ENCODE results near the gene GALP. TPM values are rescaled to one million over a fixed set of nuclear protein-coding genes. Genes with fewer than 3 reads are reported as not detected.

The GALP gene
- total and polyA plus RNA-seq, 10 donors = not detected

GRCh38 chr19:56142897-56143434 is 32.8 kb upstream of the GALP start:
- DNase-seq = no peak
- intact Hi-C loops (cut with DNase I; ENCODE audit: low total_unique reads) = no loop called here
- no peaks in the 10 kb centered on the region for H3K27me3 ChIP-seq (replicated peaks in 1 of 7)
- WGBS, 5 donors = 88 to 94% (median 90%) methylated on average over 4 of the region's 4 CpGs
- H3K4me3 ChIP-seq = no peak overlapping the region
- H3K9me3 ChIP-seq = no peaks in the 10 kb centered on the region
- H3K4me1 ChIP-seq = peaks cover 10 to 52% (median 28%) of the 10 kb centered on the region in 6 donors
- TF ChIP-seq CTCF (IDR thresholded peaks at IDR 0.05 in 8 of 11, conservative IDR thresholded peaks at IDR 0.05 in 3 of 11) (no peak), POLR2AphosphoS5 (IDR thresholded peaks at IDR 0.05) (no peak), POLR2A (IDR thresholded peaks at IDR 0.05) (no peak)
- no peak overlapping the region for H3K27ac ChIP-seq
- H3K36me3 ChIP-seq = peaks cover 0 to 31% (median 16%) of the 10 kb centered on the region in 6 donors

GRCh38 chr19:56144376-56144775 is 31.4 kb upstream of the GALP start:
- no peak for DNase-seq
- Histone ChIP-seq H3K27ac (no peak overlapping the region), H3K4me3 (no peak overlapping the region), H3K27me3 (replicated peaks in 1 of 7) (no peaks in the 10 kb centered on the region), H3K36me3 (peaks cover 0 to 42% (median 25%) of the 10 kb centered on the region in 6 donors), H3K4me1 (peaks cover 10 to 40% (median 23%) of the 10 kb centered on the region in 6 donors), H3K9me3 (no peaks in the 10 kb centered on the region)
- TF ChIP-seq POLR2AphosphoS5 (IDR thresholded peaks at IDR 0.05) = no peak
- no peak for TF ChIP-seq CTCF (IDR thresholded peaks at IDR 0.05 in 8 of 11, conservative IDR thresholded peaks at IDR 0.05 in 3 of 11)
- TF ChIP-seq POLR2A (IDR thresholded peaks at IDR 0.05) = no peak
- WGBS, 5 donors = 33 to 55% (median 36%) methylated on average over 6 of the region's 6 CpGs
- intact Hi-C loops (cut with DNase I; ENCODE audit: low total_unique reads) = no loop called here

- H3K36me3 ChIP-seq = peaks cover 0 to 47% (median 25%) of the 10 kb centered on the region in 6 donors
- WGBS, 5 donors = 82 to 99% (median 92%) methylated on average over 9 to 12 of the region's 12 CpGs
- no peaks in the 10 kb centered on the region for H3K9me3 ChIP-seq
- peaks cover 10 to 35% (median 20%) of the 10 kb centered on the region in 6 donors for H3K4me1 ChIP-seq
- TF ChIP-seq POLR2AphosphoS5 (IDR thresholded peaks at IDR 0.05) = no peak
- TF ChIP-seq CTCF (IDR thresholded peaks at IDR 0.05 in 8 of 11, conservative IDR thresholded peaks at IDR 0.05 in 3 of 11) = no peak
- TF ChIP-seq POLR2A (IDR thresholded peaks at IDR 0.05) = no peak
- H3K27me3 ChIP-seq (replicated peaks in 1 of 7) = no peaks in the 10 kb centered on the region
- H3K27ac ChIP-seq = no peak overlapping the region
- H3K4me3 ChIP-seq = no peak overlapping the region
- DNase-seq = no peak
- intact Hi-C loops (cut with DNase I; ENCODE audit: low total_unique reads) = no loop called here
These were observed 31.0 kb upstream of the GALP start for GRCh38 chr19:56144831-56145230.

- DNase-seq = no peak
- H3K27me3 ChIP-seq (replicated peaks in 1 of 7) = no peaks in the 10 kb centered on the region
- intact Hi-C loops (cut with DNase I; ENCODE audit: low total_unique reads) = no loop called here
- no peak overlapping the region for H3K4me3 ChIP-seq
- peaks cover 6 to 29% (median 14%) of the 10 kb centered on the region in 6 donors for H3K4me1 ChIP-seq
- no peaks in the 10 kb centered on the region for H3K9me3 ChIP-seq
- TF ChIP-seq CTCF (IDR thresholded peaks at IDR 0.05 in 8 of 11, conservative IDR thresholded peaks at IDR 0.05 in 3 of 11) (no peak), POLR2AphosphoS5 (IDR thresholded peaks at IDR 0.05) (no peak)
- H3K27ac ChIP-seq = no peak overlapping the region
- H3K36me3 ChIP-seq = peaks cover 0 to 54% (median 25%) of the 10 kb centered on the region in 6 donors
- WGBS, 5 donors = 88 to 97% (median 93%) methylated on average over 8 to 10 of the region's 10 CpGs
These were observed 30.1 kb upstream of the GALP start for GRCh38 chr19:56145698-56146097.

All from spleen (tissue), 11 donors.